ENCODE results near the gene GLI1. TPM values are rescaled to one million over a fixed set of nuclear protein-coding genes. Genes with fewer than 3 reads are reported as not detected.
A peak's percentile ranks its signal among the peaks of the same experiment; 100 is the strongest.
"Not testable (repeated sequence)": the region's sequence is repeated elsewhere in the genome, so short reads cannot be mapped to it uniquely, and the experiment has no call there.

Gene GLI1
- total RNA-seq, 2 donors from 2014 or later, result 0.97 to 1.2 TPM

GRCh38 chr12:57513266-57513665 is 53.7 kb downstream of the GLI1 start:
- intact Hi-C loops (cut with DNase I), result no loop called here

GRCh38 chr12:57513677-57514076 is 54.1 kb downstream of the GLI1 start:
- ATAC-seq; intact Hi-C loops (cut with DNase I); DNase-seq: not testable (repeated sequence)

More at GRCh38 chr12:57513266-57513665, 53.7 kb downstream of the GLI1 start:
- DNase-seq, result no peak
- ATAC-seq, result no peak

- DNase-seq, result not testable (repeated sequence)
Measured at GRCh38 chr12:57514246-57514645, 54.7 kb downstream of the GLI1 start.

GRCh38 chr12:57514720-57515407 is 55.3 kb downstream of the GLI1 start:
- intact Hi-C loops (cut with DNase I), result no loop called here
- ATAC-seq, result no peak
- no peak for DNase-seq

More at GRCh38 chr12:57514246-57514645, 54.7 kb downstream of the GLI1 start:
- ATAC-seq; intact Hi-C loops (cut with DNase I): not testable (repeated sequence)

- no peak for ATAC-seq
Measured at GRCh38 chr12:57515408-57515933, 55.9 kb downstream of the GLI1 start.

GRCh38 chr12:57515934-57516541 is 56.5 kb downstream of the GLI1 start:
- intact Hi-C loops (cut with DNase I), result no loop called here
- DNase-seq (no peak), ATAC-seq (no peak)

More at GRCh38 chr12:57515408-57515933, 55.9 kb downstream of the GLI1 start:
- intact Hi-C loops (cut with DNase I), result no loop called here
- no peak for DNase-seq

GRCh38 chr12:57516617-57517153 is 57.1 kb downstream of the GLI1 start:
- intact Hi-C loops (cut with DNase I), result no loop called here
- no peak for ATAC-seq

GRCh38 chr12:57517187-57517586 is 57.6 kb downstream of the GLI1 start:
- intact Hi-C loops (cut with DNase I), result no loop called here
- DNase-seq, result no peak
- ATAC-seq, result no peak

More at GRCh38 chr12:57516617-57517153, 57.1 kb downstream of the GLI1 start:
- DNase-seq, result no peak

- DNase-seq; intact Hi-C loops (cut with DNase I); ATAC-seq: not testable (repeated sequence)
Measured at GRCh38 chr12:57517718-57518117, 58.1 kb downstream of the GLI1 start.

GRCh38 chr12:57518176-57518919 is 58.8 kb downstream of the GLI1 start:
- no peak for DNase-seq
- intact Hi-C loops (cut with DNase I), result no loop called here
- no peak for ATAC-seq

- DNase-seq (peak; percentile 57), ATAC-seq (peak; percentile 0 to 6)
- intact Hi-C loops (cut with DNase I), result no loop called here
Measured at GRCh38 chr12:57518920-57519795, 59.6 kb downstream of the GLI1 start.

- ATAC-seq (no peak), DNase-seq (no peak)
- intact Hi-C loops (cut with DNase I), result no loop called here
Measured at GRCh38 chr12:57519796-57520052, 60.1 kb downstream of the GLI1 start.

- intact Hi-C loops (cut with DNase I), result no loop called here
- peak; percentile 84 to 89 for ATAC-seq
- peak; percentile 100 for DNase-seq
Measured at GRCh38 chr12:57520053-57520818, 60.7 kb downstream of the GLI1 start, which contains the start of gene DDIT3. Gene DDIT3, minus strand, starts transcription at chr12:57520514. Its CDS starts 3,108 bp downstream, at chr12:57517406.

GRCh38 chr12:57521525-57522010 is 62.0 kb downstream of the GLI1 start:
- DNase-seq, result peak; percentile 54
- no peak for ATAC-seq
- intact Hi-C loops (cut with DNase I), result no loop called here
